Loucy (cell line): ENCODE data around the gene THEMIS.

Experiments
- CTCF ChIP-seq: fragments of 200-600 bp; sonication (generic); conservative IDR thresholded peaks from 2 replicates; pipeline ENCODE4 v1.5.1; 2014; ENCODE audit warnings: mild to moderate bottlenecking, antibody characterized with exemption, low read length
- EZH2phosphoT487 ChIP-seq: fragments of 200-600 bp; IDR thresholded peaks from 2 replicates; pipeline ENCODE4 v1.6.1; 2018; ENCODE audit warnings: antibody characterized with exemption, mild to moderate bottlenecking, moderate library complexity, borderline replicate concordance

- TF ChIP-seq CTCF (no peak), EZH2phosphoT487 (no peak)
Measured at GRCh38 chr6:127869183-127869582, 31.7 kb downstream of the THEMIS start.
